GM12878 (cell line): ENCODE data around the gene PTPRN2.

Experiments
- CREB1 ChIP-seq: IDR thresholded peaks from 2 replicates; pipeline ENCODE4 v1.6.1; 2012; ENCODE audit warnings: low read depth, mild to moderate bottlenecking, inconsistent platforms
- CTCF ChIP-seq, 3 experiments: IDR thresholded peaks in 2 of 3; conservative IDR thresholded peaks in 1 of 3; 2 replicates each; pipeline ENCODE4 v1.5.1; 2011; ENCODE audit warnings: low read depth in 3 of 3, low read length in 3 of 3, mild to moderate bottlenecking in 3 of 3, control low read depth in 2 of 3, moderate library complexity in 2 of 3, inconsistent platforms in 1 of 3, mixed read lengths in 1 of 3; ENCODE audit not compliant: control insufficient read depth in 2 of 3, insufficient read depth in 1 of 3; ENCODE audit errors: extremely low read depth in 1 of 3
- ETV6 ChIP-seq, 2 experiments: fragments of 450-650 bp in 1 of 2; IDR thresholded peaks in 1 of 2; conservative IDR thresholded peaks in 1 of 2; 2 replicates each; pipeline ENCODE4 v1.6.1; 2014; ENCODE audit warnings: antibody characterized with exemption in 1 of 2, borderline replicate concordance in 1 of 2, low read depth in 1 of 2, mild to moderate bottlenecking in 1 of 2, moderate library complexity in 1 of 2
- SIN3A ChIP-seq: IDR thresholded peaks from 2 replicates; pipeline ENCODE4 v1.6.1; 2012; ENCODE audit warnings: low read depth, low read length, improper control_type of control experiment
- SMC3 ChIP-seq: IDR thresholded peaks from 2 replicates; pipeline ENCODE4 v1.6.1; 2011; ENCODE audit warnings: low read length, improper control_type of control experiment, borderline replicate concordance
- YBX1 ChIP-seq: fragments of 450-650 bp; IDR thresholded peaks from 2 replicates; pipeline ENCODE4 v1.6.1; 2016; ENCODE audit warnings: antibody characterized with exemption

- TF ChIP-seq SIN3A (no peak), CREB1 (no peak), YBX1 (no peak), CTCF (IDR thresholded peaks at IDR 0.05 in 2 of 3, conservative IDR thresholded peaks at IDR 0.05 in 1 of 3; ENCODE audit: control insufficient read depth in 2 of 3, extremely low read depth in 1 of 3, insufficient read depth in 1 of 3, low read depth in 3 of 3, low read length in 3 of 3) (no peak), ETV6 (conservative IDR thresholded peaks at IDR 0.05 in 1 of 2, IDR thresholded peaks at IDR 0.05 in 1 of 2; ENCODE audit: borderline replicate concordance in 1 of 2, low read depth in 1 of 2) (no peak), SMC3 (no peak)
These were observed 201.3 kb downstream of the PTPRN2 start for GRCh38 chr7:158386355-158386618.
